GM21737 (cell line): ENCODE results near the gene ADRA1B.
"Not testable (repeated sequence)": the region's sequence is repeated elsewhere in the genome, so short reads cannot be mapped to it uniquely, and the experiment has no call there.

Source experiments
- ATAC-seq: cut with Tn5 transposase; IDR thresholded peaks from one replicate; pipeline ENCODE4 v1.9.1; 2021; ENCODE audit warnings: mild to moderate bottlenecking, moderate library complexity; ENCODE audit not compliant: unreplicated experiment

Gene ADRA1B

DNA sequence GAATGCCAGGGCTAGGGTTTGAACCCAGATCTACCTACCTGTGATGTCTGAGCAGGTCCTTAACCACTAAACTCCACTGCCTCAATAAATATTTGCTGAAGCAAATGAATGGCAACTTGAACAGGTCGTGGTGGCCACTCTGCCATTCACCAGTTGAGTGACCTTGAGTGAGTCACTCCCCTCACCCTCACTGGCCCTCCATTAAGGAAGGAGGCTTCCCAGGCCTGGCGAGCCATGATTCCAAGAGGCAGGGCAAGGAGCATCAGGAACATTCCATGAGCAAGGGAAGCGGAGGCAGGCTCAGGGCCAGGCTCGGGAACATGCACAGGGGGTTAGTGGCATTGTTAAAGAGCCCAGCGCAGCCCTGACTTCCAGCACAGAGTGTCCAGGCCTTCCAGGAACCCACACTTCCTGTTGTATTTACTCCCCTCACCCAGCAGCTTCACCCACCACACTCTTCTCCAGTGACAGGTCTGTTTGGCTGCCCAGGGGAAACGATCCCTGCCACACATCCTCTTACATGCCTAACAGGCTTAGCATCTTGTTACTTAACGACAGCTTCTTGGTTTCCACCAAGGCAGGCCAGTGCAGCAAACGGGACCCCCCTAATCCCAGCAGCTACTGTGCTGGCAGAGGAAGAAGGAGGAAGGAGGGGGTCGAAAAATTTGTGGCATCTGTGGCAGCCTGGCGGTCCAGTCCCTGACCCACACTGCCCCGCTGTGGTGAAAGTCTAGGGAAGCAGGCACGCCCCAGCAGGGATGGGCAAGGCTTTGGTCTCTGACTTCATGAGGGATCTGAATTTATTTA is 49.0 kb downstream of the ADRA1B start:
- ATAC-seq, result no peak

DNA sequence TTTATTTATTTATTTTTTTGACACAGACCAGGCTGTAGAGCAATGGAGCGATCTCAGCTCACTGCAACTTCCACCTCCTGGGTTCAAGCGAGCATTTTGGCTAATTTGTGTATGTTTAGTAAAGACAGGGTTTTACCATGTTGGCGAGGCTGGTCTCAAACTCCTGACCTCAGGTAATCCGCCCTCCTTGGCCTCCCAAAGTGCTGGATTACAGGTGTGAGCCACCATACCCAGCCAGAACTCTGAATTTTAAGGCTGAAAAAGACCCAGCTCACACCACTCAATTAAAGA is 49.5 kb downstream of the ADRA1B start:
- ATAC-seq, result not testable (repeated sequence)

DNA sequence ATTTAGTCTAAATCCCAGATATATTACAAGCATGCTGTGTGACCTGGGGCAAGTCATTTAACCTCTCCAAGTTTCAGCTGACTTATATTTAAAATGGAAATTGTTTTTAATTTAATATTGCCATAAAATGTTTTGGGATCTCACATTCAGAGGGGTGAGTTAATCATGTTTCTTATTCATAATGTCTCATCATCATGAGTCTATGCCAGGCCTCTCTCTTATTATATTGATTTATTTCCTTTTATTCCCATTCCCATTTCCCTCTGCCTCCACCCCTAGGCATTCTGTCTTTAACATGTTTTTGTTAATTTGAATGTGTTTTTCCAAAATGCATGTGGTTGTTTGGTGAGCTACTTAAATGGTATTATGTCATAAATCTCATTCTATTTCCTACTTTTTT is 53.7 kb downstream of the ADRA1B start:
- no peak for ATAC-seq

DNA sequence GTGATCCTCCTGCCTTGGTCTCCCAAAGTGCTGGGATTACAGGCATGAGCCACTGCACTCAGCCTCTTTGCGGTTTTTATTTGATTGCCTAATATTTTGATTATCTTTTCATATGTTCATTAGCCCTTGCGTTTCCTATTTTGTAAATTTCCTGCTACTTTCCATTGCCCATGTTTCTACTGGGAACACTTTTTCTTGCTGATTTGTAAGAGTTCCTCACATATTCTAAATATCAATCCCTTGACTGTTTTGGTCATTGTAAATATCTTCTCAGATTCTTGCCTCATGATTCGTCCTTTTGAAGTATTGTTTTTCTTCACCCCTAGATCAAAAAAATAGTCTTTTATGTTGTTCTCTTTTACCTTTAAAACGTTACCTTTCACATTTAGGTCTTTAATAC is 54.8 kb downstream of the ADRA1B start:
- no peak for ATAC-seq

DNA sequence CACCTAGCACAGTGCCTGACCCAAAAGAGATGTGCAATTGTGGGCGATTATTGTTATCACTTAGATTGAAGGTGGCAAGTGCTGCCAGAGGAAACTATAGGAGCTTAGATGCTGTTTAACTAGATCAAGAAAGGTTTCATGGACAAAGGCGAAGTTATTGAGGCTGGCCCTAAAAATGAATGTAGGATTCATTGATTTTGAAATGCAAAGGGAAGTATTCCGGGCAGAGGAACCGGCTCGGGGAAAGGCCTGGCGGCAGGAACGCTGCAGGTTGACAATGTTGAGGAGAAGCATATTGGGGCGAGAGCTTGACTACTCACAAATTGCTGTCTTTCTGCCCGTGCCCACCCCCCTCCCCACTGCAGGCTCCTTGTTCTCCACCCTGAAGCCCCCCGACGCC is 55.2 kb downstream of the ADRA1B start:
- no peak for ATAC-seq

DNA sequence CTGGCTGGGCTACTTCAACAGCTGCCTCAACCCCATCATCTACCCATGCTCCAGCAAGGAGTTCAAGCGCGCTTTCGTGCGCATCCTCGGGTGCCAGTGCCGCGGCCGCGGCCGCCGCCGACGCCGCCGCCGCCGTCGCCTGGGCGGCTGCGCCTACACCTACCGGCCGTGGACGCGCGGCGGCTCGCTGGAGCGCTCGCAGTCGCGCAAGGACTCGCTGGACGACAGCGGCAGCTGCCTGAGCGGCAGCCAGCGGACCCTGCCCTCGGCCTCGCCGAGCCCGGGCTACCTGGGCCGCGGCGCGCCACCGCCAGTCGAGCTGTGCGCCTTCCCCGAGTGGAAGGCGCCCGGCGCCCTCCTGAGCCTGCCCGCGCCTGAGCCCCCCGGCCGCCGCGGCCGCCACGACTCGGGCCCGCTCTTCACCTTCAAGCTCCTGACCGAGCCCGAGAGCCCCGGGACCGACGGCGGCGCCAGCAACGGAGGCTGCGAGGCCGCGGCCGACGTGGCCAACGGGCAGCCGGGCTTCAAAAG is 55.7 kb downstream of the ADRA1B start:
- ATAC-seq, result no peak

DNA sequence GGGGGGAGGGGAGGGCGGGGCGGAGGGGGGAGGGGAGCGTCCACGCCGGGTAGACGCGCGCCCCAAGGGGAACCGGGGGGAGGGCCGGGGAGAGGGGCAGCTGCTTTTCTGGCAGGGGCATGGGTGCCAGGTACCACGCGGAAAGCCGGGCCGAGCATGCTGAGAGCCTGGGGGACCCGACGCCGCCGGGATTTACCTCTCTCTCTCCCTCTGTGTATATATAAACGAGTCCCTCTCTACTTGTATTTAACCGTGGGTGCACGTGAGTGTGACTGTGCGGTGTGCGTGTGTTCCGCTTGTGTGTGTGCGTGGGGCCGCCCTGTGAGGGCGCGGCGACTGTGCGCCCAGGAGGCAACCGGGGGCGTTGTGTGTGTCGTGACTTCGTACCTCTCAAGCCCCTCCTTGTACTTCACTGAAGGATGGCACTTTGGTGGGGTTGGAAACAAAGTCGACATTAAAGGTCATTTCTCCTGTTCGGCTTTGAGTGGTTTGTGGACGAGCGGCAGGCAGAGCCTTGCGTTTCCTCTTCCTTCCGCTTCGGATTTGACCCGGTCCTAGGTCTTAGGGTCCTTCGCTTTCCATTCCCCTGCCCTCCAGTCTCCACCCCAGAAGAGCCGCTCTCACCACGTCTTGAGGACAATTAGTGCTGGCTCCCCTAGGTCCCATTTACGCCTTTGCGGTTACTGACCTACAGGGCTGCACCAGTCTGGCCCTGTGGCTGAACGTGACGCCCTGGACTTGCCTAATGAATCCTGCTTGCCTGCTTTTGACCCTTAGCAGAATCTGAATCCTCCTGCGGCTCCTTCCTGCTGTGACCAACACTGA is 56.5 kb downstream of the ADRA1B start:
- ATAC-seq, result no peak

DNA sequence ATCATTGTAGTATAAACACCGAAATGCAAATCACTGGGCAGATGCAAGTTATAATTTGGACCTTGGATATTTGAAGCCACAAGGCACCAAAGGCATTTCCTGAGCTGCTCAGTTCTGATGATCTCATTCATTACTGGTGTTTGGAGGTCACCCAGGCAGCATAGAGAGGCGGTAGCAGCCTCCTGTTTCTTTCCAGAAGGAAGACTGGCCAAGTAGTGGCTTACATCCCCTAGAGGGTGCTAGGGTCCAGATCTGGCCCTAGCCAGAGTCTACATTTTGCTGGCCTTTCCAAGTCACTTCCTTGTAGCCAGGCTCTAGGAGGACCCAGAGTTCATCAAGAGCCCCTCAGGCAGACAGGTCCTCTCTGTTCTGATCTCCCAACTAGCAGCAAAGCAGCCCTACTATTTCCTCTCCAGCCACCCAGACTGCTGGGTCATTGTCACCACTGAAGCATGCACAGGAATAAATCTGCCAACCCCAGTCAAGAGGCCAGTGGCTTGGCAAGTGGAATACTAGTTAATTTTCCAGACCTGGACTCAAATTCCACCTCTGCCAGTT is 59.3 kb downstream of the ADRA1B start:
- ATAC-seq, result no peak

DNA sequence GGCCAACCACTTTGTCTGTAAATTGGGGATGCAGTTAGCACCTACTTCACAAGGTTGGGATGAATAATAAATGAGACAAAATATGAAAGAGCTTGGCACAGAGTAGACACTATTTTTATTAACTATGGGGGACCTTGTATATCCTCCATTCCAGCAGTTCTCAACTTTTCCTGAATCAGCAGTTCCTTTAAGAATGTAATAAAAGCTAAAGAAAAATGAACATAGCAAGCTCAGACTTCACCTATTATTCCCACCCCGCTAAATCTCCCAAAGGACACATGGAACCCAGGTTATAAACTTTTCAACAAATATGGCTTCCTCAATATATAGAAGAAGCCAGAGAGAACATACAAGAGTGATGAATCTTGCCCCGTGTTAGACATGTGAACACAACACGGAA is 60.6 kb downstream of the ADRA1B start:
- no peak for ATAC-seq

DNA sequence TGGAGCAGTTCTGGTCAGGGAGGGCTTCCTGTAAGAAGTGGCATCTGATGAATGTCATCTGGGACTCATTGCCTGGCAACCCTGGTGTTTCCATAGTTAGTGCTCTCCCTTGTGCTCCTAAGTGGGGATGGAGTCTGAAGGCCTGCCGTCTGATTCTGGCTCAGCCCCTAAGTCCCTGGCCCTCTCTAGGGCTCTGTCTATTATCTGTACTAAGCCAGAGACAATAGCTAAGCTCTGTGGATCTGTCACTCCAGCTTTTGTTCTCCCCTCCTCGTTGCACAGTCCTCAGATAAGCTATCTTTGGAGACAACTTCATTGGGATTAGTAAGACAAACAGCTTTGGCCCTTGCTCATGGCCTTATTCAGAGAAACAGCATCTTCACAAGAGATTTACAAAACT is 62.1 kb downstream of the ADRA1B start:
- ATAC-seq, result no peak

DNA sequence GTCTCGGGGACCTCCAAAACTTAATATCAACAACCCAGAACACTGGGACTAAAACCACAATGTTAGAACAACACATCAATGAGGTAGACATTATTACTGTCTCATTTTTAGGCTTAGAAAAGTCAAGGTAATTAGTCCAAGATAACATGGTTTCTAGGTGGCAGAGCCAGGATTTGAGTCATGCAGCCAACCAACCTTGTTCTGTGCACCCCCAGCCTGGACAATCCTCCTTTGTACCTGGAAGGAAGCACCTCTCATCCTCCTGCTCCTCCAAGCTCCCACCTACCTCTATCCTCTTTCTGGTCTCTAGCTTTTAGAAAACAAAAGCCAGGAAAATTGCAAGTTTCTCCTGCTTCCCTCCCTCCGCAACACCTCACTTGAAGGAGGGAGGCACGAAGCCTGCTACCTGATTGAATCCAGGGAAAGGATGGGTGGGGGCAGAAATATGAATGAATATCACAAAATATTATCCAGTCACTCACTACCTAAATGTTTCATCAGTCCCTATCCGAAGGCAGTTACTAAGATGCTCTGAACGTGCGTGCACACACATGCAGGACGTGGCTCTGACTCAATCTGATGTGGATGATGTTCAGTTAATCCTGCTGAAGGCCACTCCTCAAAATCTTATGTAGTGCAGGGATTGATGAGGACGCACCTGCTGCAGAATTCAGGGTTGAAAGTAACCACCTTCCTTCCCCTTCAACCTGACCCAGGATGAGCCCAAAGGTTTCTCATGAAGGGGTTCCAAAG is 66.3 kb downstream of the ADRA1B start:
- no peak for ATAC-seq

DNA sequence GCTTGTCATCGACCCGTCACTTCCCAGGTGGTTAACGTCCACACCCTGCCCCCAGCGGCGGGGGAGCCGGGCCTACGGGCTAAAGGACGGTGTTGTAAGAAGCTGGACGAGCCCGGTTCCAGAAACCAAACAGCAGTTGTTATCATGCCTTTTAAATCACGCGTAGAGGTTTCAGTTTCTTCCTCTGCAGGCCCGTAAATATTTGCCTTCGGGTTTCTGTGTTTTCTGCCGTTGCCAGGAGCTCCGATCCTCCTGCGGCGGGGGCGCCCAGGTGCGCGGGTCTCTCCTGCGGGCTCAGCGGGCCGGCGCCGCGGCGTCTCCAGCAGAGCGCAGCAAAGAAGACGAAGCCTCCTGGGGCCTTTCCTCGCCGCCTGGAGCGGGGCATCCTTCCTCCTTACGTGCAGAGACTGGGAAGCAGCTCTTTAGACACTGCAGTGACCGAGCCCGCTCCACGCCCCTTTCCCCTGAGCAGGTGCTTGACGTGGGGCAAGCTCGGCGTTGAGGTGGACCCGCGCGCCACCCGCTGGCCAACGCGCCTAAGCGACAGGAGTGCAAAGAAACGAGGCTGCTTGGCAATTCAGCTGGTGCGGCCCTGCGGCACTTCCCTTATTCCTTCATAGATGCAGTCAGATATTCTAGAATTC is 70.9 kb downstream of the ADRA1B start:
- peak; percentile 96 for ATAC-seq

DNA sequence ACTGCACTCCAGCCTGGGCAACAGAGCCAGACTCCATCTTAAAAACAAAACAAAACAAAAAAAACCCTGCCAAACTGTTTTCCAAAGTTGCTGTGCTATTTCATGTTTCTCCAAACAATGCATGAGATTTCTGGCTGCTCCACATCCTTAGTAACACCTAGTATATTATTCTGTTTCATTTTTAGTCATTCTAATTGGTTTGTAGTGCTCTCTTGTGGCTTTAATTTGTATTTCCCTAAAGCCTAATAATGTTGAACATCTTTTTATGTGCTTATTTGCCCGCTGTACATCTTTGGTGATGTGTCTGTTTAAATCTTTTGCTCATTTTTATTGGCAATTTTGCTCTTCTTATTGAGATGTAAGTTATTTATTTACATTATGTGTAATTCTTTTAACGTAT is 74.2 kb downstream of the ADRA1B start:
- no peak for ATAC-seq

DNA sequence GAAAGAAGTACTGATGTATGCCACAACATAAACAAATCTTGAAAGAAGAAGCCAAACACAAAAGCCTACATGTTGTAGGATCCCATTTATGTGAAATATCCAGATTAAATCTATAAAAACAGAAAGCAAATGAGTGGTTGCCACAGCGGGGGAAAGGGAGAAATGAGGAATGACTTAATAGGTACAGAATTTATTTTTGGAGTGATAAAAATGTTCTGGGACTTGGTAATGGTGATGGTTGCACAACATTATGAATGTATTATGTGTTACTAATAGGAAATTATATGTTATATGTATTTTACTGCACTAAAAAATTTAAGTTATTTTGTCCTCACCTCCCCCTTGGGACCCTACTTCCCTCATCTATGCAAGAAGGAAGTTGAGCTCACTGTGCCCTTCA is 76.3 kb downstream of the ADRA1B start:
- ATAC-seq, result no peak

DNA sequence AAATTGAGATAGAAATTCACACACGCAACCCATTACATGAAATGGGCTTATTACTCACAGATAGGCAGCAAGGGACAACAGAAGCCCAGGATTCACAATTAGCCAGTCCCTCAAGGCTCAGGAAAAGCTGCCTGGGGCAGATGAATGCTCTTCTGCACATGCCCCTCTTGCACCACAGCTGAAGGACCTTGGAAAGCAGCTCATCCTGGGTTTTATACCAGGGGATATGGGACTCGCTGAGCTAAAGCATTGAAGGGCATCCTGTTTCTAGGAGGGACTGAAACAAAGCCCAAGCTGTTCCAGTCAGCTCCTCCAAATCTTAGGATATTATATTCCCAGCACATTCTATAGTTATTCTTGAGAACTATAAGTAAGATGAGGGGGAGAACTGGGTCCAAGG is 76.9 kb downstream of the ADRA1B start:
- no peak for ATAC-seq

DNA sequence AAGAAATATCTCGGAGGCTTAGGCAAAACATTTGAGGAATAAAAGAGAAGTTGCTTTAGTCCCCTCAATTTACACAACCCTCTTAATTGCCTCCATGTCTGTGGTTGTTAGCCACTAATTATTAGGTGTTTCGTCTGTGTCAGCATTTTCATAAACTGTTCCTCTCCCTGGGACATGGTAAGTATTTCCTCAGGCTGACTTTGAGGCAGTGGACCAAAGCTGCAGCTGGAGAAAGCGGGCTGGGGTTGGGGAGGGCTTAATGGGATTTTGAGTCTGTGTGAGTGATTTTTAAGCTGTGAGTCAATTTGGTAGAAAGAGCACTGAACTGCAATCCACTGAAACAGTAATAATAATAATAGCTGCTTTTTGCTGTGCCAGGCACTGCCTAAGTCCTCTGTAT is 79.6 kb downstream of the ADRA1B start:
- ATAC-seq, result no peak

DNA sequence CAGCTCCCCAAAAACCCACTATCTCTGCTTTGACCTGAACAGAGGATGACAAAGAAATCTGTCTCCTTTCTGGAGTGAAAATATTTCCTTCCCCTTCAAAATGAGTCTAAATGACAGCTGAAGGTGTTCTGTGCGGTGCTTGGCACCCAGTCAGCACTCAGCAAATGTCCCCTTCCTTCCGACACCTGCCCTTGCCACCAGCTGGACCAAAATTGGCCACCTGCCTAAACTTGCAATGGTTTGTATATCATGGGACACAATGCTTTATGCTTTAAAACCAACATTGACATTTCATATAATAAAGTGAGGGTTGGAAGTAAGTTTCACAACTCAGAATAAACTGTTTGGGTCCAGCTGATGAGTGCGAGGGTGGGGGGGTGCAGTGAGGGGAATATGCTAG is 85.2 kb downstream of the ADRA1B start:
- ATAC-seq, result no peak

DNA sequence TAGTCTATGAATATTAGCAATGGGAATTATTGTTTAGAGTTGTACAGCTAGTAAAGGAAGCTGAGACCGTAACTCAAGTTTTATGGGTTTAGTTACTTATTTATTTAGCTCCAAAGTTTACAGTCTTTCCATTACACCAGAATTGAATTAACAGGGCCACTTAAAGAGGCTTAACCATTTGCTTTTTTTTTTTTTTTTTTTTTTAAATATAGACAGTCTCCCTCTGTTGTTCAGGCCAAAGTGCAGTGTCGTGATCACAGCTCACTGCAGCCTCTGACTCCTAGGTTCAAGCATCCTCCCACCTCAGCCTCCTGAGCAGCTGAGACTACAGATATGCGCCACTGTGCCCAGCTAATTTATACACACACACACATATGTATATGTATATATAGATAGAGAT is 91.2 kb downstream of the ADRA1B start:
- no peak for ATAC-seq

DNA sequence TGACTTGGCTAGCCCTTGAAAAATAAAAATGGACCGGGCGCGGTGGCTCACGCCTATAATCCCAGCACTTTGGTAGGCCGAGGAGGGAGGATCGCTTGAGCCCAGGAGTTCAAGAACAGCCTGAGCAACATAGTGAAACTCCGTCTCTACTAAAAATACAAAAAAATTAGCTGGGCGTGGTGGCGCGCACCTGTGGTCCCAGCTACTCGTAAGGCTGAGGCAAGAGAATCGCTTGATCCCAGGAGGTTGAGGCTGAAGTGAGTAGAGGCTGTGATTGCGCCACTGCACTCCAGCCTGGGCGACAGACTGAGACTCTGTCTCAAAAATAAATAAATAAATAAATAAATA is 92.2 kb downstream of the ADRA1B start:
- ATAC-seq, result not testable (repeated sequence)

DNA sequence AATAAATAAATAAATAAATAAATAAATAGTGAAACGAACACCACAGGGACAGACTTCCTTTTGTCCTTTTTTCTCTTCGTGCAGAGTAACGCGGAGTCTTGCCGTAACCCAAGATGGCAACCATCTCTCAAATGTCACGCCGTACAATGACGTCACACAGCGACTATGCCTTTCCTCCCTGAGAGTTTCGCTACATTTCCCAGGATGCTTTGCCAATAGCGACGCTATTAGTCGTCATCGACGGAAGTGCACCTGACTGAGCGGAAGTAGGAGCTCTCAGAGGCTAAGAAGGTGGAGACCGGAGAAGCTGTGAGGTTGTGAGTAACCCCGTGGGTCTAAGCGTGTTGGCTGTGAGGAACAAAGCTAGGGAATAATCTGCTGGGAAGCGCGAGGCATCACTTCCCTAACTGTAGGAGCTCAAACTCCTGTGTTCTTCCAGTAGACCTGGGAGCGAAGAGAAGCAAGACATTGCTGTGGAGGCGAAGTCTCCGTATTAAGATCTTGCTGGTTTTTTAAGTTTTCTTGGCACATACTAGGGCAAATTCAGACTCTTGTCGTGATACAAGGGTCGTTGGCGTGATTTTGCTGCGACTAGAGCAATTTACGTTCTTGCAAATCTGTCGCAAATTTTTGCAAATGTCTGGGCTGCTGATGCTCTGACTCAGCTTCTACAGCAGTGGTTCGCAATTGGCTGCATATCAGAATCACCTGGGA is 92.8 kb downstream of the ADRA1B start, which contains the start of gene TTC1:
TSS of gene TTC1 (plus strand) at position 263 of the 714 bp plus-strand sequence. CDS start 1,390 bp downstream, outside the sequence.
- ATAC-seq, result peak; percentile 99
